ENCODE measurements around the gene CSNK1G2.

DNA sequence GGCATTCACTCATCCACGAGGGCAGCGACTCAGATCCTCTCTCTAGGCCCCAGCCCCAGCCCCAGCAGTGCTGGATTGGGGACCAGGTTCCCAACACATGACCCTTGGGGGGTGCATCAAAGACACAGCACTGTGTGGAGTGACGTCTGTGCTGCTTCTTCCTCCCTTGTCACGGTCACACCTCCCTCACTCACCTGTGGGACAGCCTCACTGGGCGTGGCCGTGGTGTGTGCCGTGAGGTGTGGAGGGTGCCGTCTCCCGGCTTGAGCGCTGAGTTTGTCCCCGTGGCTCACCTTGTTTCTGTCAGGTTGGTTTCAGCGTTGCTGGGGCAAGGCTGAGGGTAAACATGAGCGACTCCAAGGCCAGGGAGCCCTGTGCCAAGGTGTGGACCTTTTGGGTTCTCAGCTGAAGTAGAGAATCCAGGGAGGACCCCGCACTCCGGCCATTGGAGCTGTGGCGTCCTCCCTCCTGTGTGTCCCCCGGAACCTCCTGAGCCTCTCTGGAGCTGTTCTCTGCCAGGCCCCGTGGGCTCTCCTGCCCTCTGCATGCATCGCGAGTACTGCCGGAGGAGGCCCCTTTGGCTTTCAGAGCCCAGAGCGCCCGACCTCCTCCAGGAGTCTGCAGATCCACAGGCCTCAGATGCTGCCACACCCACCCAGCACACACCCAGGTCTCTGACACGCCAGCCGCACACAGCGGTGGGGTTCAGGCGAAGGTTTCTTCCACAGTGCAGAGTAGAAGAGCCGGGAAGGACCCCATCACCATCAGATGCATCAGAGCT, 33.6 kb downstream of the CSNK1G2 start:
- TF ChIP-seq, protein P1, sequence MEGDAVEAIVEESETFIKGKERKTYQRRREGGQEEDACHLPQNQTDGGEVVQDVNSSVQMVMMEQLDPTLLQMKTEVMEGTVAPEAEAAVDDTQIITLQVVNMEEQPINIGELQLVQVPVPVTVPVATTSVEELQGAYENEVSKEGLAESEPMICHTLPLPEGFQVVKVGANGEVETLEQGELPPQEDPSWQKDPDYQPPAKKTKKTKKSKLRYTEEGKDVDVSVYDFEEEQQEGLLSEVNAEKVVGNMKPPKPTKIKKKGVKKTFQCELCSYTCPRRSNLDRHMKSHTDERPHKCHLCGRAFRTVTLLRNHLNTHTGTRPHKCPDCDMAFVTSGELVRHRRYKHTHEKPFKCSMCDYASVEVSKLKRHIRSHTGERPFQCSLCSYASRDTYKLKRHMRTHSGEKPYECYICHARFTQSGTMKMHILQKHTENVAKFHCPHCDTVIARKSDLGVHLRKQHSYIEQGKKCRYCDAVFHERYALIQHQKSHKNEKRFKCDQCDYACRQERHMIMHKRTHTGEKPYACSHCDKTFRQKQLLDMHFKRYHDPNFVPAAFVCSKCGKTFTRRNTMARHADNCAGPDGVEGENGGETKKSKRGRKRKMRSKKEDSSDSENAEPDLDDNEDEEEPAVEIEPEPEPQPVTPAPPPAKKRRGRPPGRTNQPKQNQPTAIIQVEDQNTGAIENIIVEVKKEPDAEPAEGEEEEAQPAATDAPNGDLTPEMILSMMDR (IDR thresholded peaks at IDR 0.05; ENCODE audit: low read depth, low read length) = no peak
- TF ChIP-seq POLR2A (IDR thresholded peaks at IDR 0.05; ENCODE audit: extremely low read depth, insufficient read length) (no peak), MYC (IDR thresholded peaks at IDR 0.05; ENCODE audit: low read depth, low read length) (no peak)
